Fibroblast of peridontal ligament (primary cell): ENCODE measurements around the gene CACNG4.
"Not testable (repeated sequence)": the region's sequence is repeated elsewhere in the genome, so short reads cannot be mapped to it uniquely, and the experiment has no call there.

ENCODE experiments used
- DNase-seq: peaks from one replicate; pipeline ENCODE4 v3.0.0-alpha.2; 2010; ENCODE audit errors: extremely low read depth

CACNG4 gene

DNA sequence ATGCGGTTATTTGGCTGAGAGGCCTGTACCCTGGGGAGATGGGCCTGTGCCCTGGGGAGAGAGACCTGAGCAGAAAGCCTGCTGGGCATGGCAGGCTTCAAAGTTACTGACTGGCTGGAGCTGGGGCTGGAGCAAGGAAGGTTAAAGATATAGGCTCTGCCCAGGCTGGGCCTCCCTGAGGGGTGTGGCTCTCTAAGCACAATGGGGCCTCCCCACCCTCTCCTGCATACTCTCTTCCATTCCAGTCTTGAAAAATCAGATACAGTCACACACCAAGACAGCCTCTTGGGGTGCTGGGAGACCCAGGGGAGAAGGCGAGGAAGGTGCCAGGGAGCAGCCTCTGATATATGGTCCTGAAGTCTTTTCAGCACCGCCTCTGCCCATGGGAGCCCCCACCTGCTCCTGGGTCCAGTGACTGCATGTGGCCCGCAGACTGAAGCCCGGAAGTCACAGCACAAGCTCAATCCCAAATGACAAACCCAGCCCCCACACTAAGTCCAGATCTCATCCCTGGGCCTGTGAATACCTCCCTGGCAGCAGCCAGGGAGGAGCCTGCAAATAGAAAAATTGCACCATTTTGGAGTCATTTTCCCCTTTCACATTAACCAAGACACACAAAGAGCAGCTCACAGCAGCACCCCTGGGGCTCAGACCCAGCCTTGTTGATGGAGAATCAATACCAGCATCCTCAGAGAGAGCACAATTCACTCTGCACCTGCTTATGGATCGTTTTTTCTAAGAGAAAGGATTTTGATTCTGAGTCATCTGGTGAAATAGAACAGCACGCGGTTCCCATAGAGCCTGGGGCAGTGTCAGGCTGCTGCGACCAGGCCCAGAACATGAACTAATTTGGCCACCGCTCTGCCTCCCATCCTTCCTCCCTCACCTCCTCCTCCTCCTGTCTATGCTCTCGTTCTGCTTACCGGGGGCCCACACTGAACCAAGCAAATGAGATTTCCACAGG lies 54.2 kb downstream of the CACNG4 start:
- DNase-seq, result no peak

DNA sequence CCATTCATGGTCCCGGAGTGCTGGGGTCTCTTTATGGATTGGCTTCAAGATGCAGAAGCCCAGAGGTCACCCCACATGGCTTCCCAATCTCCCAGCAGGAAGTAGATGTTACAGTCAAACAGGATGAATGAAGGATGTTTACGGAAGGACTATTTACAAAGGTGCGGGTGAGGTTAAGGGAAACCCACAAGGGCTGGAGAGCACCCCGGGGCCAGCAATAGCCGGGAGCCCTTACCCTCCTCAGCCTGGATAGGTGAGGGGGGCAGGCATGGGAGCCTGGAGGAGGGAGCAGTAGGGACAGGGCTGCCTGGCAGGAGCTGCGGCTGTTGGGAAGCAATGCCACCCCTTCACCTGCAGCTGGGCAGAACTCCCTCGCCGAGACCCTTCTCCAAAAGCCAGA lies 55.3 kb downstream of the CACNG4 start:
- no peak for DNase-seq

DNA sequence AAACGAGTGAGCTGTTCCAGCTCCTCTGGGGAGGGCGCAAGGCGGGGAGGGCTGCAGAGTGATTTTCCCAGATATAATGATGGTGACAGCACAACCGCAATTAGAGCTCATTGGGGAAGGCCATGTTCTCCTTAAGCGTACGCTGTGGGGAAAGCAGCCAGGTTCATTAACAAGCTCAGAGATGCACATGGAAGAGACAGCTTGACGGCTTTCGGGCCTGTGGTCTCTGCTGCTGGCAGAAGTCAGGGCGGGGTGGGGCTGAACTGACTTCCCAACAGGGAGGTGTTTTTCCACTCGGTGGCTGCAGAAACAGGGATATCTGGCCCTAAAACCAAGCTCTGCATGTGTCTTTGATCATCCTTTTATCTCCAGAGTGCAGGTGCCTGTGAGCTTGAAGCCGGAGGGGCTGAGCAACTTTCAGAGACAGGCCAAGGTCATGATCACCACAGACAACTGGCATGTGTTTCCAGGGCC lies 55.8 kb downstream of the CACNG4 start:
- no peak for DNase-seq

DNA sequence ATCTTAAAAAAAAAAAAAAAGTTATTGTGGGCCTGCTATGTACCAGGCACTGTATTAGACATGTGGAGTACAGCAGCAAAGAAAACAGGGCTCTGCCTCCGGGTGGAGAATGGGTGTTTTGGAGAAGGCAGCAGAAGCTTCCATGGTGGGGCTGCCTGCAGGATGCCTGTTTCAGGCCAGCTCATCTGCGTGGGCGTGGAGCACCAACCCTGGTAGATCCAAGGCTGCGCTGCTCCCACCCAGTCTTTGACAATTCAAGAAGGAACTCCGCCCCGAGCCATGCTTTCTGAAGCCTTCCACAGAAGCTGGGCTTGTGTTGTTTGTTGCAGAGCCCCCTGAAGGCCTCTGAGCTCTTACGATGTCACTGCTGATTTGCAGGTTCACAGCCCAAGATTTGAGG lies 56.7 kb downstream of the CACNG4 start:
- DNase-seq, result no peak

- no peak for DNase-seq
These were observed 57.4 kb downstream of the CACNG4 start for GRCh38 chr17:67021743-67022450.

DNA sequence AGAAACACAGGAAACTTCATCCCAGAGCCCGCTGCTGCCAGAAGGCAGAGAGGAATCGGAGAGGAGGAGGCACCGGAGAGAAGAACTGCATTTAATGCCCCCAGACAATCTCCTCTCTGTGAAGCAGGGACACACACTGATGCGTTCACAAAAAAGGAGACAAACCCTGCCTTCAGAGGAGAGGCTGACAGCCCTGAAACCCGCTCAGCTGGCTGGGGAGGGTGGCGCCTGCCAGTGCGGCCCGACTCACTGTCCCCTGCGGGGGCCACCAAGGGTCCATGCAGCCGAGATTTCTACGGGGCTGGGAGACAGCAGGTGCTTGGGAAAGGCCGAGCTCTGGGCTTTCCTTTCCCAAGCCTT lies 57.9 kb downstream of the CACNG4 start:
- DNase-seq, result no peak

- DNase-seq, result no peak
These were observed 60.2 kb downstream of the CACNG4 start for GRCh38 chr17:67024736-67025135.

DNA sequence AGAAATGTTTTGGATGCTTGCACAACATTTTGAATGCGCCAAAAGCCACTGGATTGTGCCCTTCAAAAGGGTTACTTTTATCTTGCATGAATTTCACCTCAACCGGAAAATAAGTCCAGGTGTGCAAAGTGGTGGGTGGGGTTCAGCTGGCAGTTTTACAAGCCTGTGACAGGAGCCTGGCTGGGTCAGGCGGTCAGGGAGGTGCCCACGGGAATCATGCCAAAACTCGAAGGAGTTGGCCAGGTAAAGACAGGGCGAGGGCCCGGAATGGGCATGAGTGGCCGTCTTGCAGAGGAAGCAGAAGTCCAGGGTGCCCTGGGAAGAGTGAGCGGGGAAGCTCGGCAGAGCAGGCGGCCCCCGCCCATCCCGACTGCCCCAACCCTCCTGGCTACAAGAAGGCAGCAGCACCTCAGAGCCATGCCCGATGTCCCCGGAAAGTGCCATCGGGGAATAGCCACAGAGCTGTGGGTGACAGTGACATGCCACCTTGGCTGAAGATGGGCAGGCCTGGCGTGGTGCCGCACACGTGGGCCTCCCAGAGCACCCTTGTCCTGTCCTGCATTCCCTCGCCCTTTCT lies 60.8 kb downstream of the CACNG4 start:
- no peak for DNase-seq

- DNase-seq, result no peak
These were observed 61.8 kb downstream of the CACNG4 start for GRCh38 chr17:67026341-67026740.

- no peak for DNase-seq
These were observed 62.6 kb downstream of the CACNG4 start for GRCh38 chr17:67027031-67027628.

GRCh38 chr17:67030641-67031040 lies 66.1 kb downstream of the CACNG4 start:
- DNase-seq, result no peak

- no peak for DNase-seq
These were observed 67.9 kb downstream of the CACNG4 start for GRCh38 chr17:67032382-67032781.

- no peak for DNase-seq
These were observed 68.5 kb downstream of the CACNG4 start for GRCh38 chr17:67032985-67033384.

- DNase-seq, result no peak
These were observed 69.1 kb downstream of the CACNG4 start for GRCh38 chr17:67033613-67034012.

GRCh38 chr17:67035131-67036083 lies 70.9 kb downstream of the CACNG4 start:
- no peak for DNase-seq

DNA sequence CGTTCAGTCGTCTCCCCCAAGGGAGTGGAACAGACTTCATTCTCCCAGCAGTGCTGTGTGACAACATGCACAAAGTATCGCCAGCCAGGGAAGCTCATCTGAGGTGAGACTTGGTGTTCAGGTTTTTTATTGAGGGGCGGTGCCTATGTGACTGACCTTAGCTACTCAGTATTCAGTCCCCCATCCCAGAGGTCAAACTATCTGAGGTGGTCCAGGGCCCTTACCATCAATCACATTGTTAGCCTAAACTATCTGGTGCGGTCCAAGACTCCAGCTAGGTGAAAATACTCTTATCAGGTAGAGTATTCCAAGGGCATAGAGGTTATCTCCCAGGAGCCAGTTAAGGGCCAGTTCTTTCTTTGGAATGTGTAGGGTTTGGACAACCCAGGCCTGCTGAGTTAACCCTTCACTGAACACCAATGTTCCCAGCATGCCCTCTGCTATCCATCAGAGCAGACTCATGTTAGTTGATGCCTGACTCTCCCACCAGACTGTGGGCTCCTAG lies 74.4 kb downstream of the CACNG4 start:
- no peak for DNase-seq

- DNase-seq, result no peak
These were observed 76.1 kb downstream of the CACNG4 start for GRCh38 chr17:67040652-67041051.

- DNase-seq, result not testable (repeated sequence)
These were observed 76.6 kb downstream of the CACNG4 start for GRCh38 chr17:67041119-67041518.

DNA sequence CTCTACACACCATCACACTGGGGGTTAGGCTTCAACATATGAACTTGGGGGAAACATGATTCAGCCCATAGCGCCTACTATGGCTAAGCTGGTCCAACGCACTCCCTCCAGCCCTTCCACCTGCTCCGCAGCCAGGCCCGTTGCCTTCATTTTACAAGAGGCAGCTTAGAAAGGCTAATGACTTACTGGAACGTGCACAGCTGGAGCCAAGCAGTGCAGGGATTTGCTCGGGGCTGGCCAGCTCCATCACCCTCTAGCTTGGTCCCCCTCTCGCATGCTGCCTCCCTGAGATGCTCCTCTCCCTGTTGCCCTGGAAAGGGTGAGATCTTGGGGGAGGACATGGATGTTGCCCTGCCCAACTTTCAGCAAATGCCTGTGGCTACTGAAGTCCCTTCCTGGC lies 77.0 kb downstream of the CACNG4 start:
- no peak for DNase-seq

GRCh38 chr17:67041941-67042899 lies 77.7 kb downstream of the CACNG4 start:
- DNase-seq, result no peak
